ENCODE measurements around the gene SLC23A2.

SLC23A2 gene

GRCh38 chr20:4837760-4838159 is 163.6 kb downstream of the SLC23A2 start:
- no peak for DNase-seq

GRCh38 chr20:4836935-4837334 is 164.4 kb downstream of the SLC23A2 start:
- DNase-seq: no peak

GRCh38 chr20:4836473-4836872 is 164.8 kb downstream of the SLC23A2 start:
- DNase-seq: no peak

- no peak for DNase-seq
Measured at GRCh38 chr20:4835244-4836177, 165.8 kb downstream of the SLC23A2 start.

GRCh38 chr20:4833074-4833728 is 168.1 kb downstream of the SLC23A2 start:
- DNase-seq: no peak

GRCh38 chr20:4832469-4832868 is 168.8 kb downstream of the SLC23A2 start:
- DNase-seq: no peak

- DNase-seq: no peak
Measured at GRCh38 chr20:4830696-4831095, 170.6 kb downstream of the SLC23A2 start.

- no peak for DNase-seq
Measured at GRCh38 chr20:4830259-4830658, 171.1 kb downstream of the SLC23A2 start.

GRCh38 chr20:4829514-4830215 is 171.6 kb downstream of the SLC23A2 start:
- peak; percentile 40 for DNase-seq

- no peak for DNase-seq
Measured at GRCh38 chr20:4828830-4829513, 172.3 kb downstream of the SLC23A2 start.

GRCh38 chr20:4821590-4821989 is 179.7 kb downstream of the SLC23A2 start:
- no peak for DNase-seq

- DNase-seq: no peak
Measured at GRCh38 chr20:4820806-4821518, 180.3 kb downstream of the SLC23A2 start.

GRCh38 chr20:4819901-4820300 is 181.4 kb downstream of the SLC23A2 start:
- no peak for DNase-seq

- DNase-seq: no peak
Measured at GRCh38 chr20:4817230-4817671, 184.1 kb downstream of the SLC23A2 start.

GRCh38 chr20:4815628-4816027 is 185.7 kb downstream of the SLC23A2 start:
- DNase-seq: no peak

- no peak for DNase-seq
Measured at GRCh38 chr20:4814696-4815252, 186.5 kb downstream of the SLC23A2 start.

- DNase-seq: no peak
Measured at GRCh38 chr20:4813863-4814695, 187.2 kb downstream of the SLC23A2 start.

- DNase-seq: no peak
Measured at GRCh38 chr20:4813076-4813862, 188.0 kb downstream of the SLC23A2 start.

- DNase-seq: no peak
Measured at GRCh38 chr20:4812641-4813075, 188.7 kb downstream of the SLC23A2 start.

GRCh38 chr20:4812216-4812615 is 189.1 kb downstream of the SLC23A2 start:
- no peak for DNase-seq
